ENCODE measurements around the gene MAK.

DNA sequence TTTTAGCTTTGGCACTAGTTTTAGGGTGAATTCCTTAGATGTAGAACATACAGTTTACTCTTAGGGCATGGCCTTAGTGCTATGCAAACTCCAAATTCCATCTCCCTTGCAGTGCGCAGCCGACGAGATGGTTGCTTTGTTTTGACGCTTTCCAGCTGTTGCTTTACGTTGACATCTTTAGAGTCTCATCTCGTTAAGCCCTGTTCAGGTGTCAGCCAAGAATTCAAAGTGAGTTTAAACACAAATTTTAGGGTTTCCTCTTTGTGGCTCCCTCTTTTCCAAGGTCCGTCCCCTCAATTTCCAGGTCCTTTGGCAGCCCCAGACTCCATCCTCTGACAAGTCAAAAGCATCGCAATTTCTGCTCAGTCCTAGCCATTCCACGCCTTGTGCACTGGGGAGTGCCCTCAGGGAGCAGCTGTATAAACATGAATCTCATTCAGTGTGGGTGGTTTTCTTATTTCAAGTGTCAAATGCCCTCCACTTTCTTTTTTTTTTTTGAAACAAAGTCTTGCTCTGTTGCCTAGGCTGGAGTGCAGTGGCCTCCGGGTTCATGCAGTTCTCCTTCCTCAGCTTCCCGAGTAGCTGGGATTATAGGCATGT lies 14.1 kb upstream of the MAK start:
- TF ChIP-seq, protein P1, sequence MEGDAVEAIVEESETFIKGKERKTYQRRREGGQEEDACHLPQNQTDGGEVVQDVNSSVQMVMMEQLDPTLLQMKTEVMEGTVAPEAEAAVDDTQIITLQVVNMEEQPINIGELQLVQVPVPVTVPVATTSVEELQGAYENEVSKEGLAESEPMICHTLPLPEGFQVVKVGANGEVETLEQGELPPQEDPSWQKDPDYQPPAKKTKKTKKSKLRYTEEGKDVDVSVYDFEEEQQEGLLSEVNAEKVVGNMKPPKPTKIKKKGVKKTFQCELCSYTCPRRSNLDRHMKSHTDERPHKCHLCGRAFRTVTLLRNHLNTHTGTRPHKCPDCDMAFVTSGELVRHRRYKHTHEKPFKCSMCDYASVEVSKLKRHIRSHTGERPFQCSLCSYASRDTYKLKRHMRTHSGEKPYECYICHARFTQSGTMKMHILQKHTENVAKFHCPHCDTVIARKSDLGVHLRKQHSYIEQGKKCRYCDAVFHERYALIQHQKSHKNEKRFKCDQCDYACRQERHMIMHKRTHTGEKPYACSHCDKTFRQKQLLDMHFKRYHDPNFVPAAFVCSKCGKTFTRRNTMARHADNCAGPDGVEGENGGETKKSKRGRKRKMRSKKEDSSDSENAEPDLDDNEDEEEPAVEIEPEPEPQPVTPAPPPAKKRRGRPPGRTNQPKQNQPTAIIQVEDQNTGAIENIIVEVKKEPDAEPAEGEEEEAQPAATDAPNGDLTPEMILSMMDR (IDR thresholded peaks at IDR 0.05), result no peak
- no peak for TF ChIP-seq POLR2AphosphoS5 (IDR thresholded peaks at IDR 0.05)
